ENCODE results near the gene UST.

- no peak for TF ChIP-seq CTCF (IDR thresholded peaks at IDR 0.05)
- TF ChIP-seq EZH2 (IDR thresholded peaks at IDR 0.05; ENCODE audit: borderline replicate concordance, insufficient read depth, low read depth, low read length, poor library complexity, severe bottlenecking): no peak
Observed at GRCh38 chr6:148836751-148837150, 89.9 kb downstream of the UST start.
